GM10266 (cell line): ENCODE results near the gene TNS3.

Source experiments
- DNase-seq: peaks from one replicate; pipeline ENCODE4 v3.0.0; 2012; ENCODE audit errors: extremely low spot score
- CTCF ChIP-seq: IDR thresholded peaks from 2 replicates; pipeline ENCODE4 v1.5.1; 2012; ENCODE audit warnings: mild to moderate bottlenecking, low read depth; ENCODE audit not compliant: control insufficient read depth, insufficient read depth; ENCODE audit errors: missing control alignments

The TNS3 gene

GRCh38 chr7:47328392-47329319 lies 253.3 kb downstream of the TNS3 start:
- no peak for TF ChIP-seq CTCF
- no peak for DNase-seq

- DNase-seq = no peak
- no peak for TF ChIP-seq CTCF
Observed at GRCh38 chr7:47327698-47328391, 254.1 kb downstream of the TNS3 start.

GRCh38 chr7:47327346-47327697 lies 254.6 kb downstream of the TNS3 start:
- DNase-seq = no peak
- no peak for TF ChIP-seq CTCF

- no peak for DNase-seq
- TF ChIP-seq CTCF = no peak
Observed at GRCh38 chr7:47326808-47327207, 255.1 kb downstream of the TNS3 start.

GRCh38 chr7:47326220-47326619 lies 255.7 kb downstream of the TNS3 start:
- TF ChIP-seq CTCF = no peak
- no peak for DNase-seq

- no peak for TF ChIP-seq CTCF
- DNase-seq = no peak
Observed at GRCh38 chr7:47325337-47325736, 256.6 kb downstream of the TNS3 start.

- no peak for TF ChIP-seq CTCF
- DNase-seq = no peak
Observed at GRCh38 chr7:47323904-47324303, 258.0 kb downstream of the TNS3 start.
